Mononuclear cell (primary cell): ENCODE results near the gene OAS2. TPM values are rescaled to one million over a fixed set of nuclear protein-coding genes. Genes with fewer than 3 reads are reported as not detected.

Experiments
- H3K27me3 ChIP-seq: 2 replicates; pipeline ENCODE4 v1.6.0; 2011; ENCODE audit warnings: low read length, control low read depth; ENCODE audit not compliant: insufficient read depth
- H3K4me1 ChIP-seq: 2 replicates; pipeline ENCODE4 v1.5.1; 2011; ENCODE audit warnings: mild to moderate bottlenecking, low read length, control low read depth; ENCODE audit not compliant: insufficient read depth
- H3K4me3 ChIP-seq: 2 replicates; pipeline ENCODE4 v1.5.1; 2011; ENCODE audit warnings: mild to moderate bottlenecking, low read length, moderate library complexity
- H3K9me3 ChIP-seq: 2 replicates; pipeline ENCODE4 v1.5.1; 2011; ENCODE audit warnings: low read depth, mild to moderate bottlenecking, control low read depth, low read length
- total RNA-seq: library from RNA; depleted of rRNA; stranded (reverse); fragments of >200 nt; gene quantifications from one replicate; pipeline ENCODE4 v1.2.3, GENCODE V29; 2012

OAS2 gene, protein sequence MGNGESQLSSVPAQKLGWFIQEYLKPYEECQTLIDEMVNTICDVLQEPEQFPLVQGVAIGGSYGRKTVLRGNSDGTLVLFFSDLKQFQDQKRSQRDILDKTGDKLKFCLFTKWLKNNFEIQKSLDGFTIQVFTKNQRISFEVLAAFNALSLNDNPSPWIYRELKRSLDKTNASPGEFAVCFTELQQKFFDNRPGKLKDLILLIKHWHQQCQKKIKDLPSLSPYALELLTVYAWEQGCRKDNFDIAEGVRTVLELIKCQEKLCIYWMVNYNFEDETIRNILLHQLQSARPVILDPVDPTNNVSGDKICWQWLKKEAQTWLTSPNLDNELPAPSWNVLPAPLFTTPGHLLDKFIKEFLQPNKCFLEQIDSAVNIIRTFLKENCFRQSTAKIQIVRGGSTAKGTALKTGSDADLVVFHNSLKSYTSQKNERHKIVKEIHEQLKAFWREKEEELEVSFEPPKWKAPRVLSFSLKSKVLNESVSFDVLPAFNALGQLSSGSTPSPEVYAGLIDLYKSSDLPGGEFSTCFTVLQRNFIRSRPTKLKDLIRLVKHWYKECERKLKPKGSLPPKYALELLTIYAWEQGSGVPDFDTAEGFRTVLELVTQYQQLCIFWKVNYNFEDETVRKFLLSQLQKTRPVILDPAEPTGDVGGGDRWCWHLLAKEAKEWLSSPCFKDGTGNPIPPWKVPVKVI
- total RNA-seq: 22.2 TPM

- Histone ChIP-seq H3K4me1 (peaks cover 42% of the 10 kb centered on the region), H3K9me3 (peaks cover 8% of the 10 kb centered on the region), H3K4me3 (peak within 1 kb of the TSS; percentile 84)
Observed at GRCh38 chr12:112978163-112979040, at the start of gene OAS2. TSS of gene OAS2 (plus strand) at chr12:112978519. CDS start at chr12:112978609, 90 bp downstream.

DNA sequence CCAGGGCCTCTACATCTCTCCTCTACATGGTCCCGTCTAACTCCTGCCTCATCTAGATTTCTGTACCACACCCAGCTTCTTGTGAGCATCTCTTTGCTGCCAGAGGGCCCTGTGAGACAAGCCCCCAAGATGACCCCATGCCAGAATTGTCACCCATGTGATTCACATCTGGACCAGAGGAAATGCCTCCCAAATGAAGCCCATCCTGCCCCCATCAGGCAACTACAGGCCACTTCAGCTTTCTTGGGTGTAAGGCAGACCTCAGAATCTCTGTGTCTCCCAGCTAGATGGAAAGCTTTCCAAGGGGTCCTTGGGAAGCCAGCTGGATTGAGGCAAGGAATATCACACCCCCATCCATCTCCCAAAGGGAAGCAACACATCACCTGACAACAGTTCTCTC lies 49.3 kb upstream of the OAS2 start:
- H3K4me3 ChIP-seq: no peak overlapping the region
- no peaks in the 10 kb centered on the region for H3K9me3 ChIP-seq
- H3K27me3 ChIP-seq: no peaks in the 10 kb centered on the region
- H3K4me1 ChIP-seq: peaks cover 7% of the 10 kb centered on the region

More at GRCh38 chr12:112978163-112979040, at the start of gene OAS2:
- no peaks in the 10 kb centered on the region for H3K27me3 ChIP-seq

GRCh38 chr12:112929715-112930114 lies 48.6 kb upstream of the OAS2 start:
- H3K27me3 ChIP-seq: no peaks in the 10 kb centered on the region
- no peaks in the 10 kb centered on the region for H3K9me3 ChIP-seq
- H3K4me3 ChIP-seq: no peak overlapping the region
- H3K4me1 ChIP-seq: peaks cover 7% of the 10 kb centered on the region

- peaks cover 4% of the 10 kb centered on the region for H3K4me1 ChIP-seq
- H3K4me3 ChIP-seq: no peak overlapping the region
- H3K27me3 ChIP-seq: no peaks in the 10 kb centered on the region
- no peaks in the 10 kb centered on the region for H3K9me3 ChIP-seq
Observed at GRCh38 chr12:112930350-112930749, 48.0 kb upstream of the OAS2 start.

- no peaks in the 10 kb centered on the region for H3K27me3 ChIP-seq
- no peaks in the 10 kb centered on the region for H3K9me3 ChIP-seq
- no peak overlapping the region for H3K4me3 ChIP-seq
- H3K4me1 ChIP-seq: peaks cover under 1% of the 10 kb centered on the region
Observed at GRCh38 chr12:112932485-112933128, 45.7 kb upstream of the OAS2 start.

DNA sequence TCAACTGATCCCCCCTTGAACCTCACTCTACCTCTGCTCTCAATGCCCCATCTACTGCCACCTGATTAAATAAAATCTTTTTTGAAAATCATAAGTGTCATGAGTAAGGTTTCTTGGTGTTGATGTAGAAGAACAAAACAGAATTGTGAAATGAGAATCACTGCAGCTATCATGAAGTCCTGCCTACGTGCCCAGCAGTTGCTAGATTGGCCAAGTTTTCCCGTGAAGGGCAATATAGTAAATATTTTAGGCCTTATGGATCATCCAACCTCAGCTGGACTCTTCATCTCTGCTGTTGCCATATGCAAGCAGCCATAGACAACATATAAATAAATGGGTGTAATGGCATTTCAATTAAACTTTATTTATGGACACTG lies 45.2 kb upstream of the OAS2 start:
- no peak overlapping the region for H3K4me3 ChIP-seq
- peaks cover 6% of the 10 kb centered on the region for H3K4me1 ChIP-seq
- no peaks in the 10 kb centered on the region for H3K27me3 ChIP-seq
- no peaks in the 10 kb centered on the region for H3K9me3 ChIP-seq

DNA sequence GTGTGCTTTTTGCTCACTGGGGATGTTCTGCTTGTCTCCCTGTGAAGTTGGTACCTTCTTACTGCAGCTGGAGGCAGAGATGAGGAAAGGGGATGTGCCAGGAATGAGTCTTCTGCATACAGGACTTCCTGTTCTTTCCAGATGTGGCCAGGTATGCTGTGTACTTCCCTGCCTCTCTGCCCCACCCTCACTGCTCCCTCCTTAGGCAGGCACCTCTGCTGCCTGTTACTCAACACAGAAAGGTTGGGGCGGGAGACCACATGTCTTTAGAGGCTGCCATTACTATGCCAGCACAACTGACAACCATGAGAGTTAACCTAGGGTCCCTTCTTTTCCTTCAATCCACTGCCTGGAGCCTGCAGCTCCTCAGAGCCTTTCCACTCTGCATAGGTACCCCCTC lies 42.1 kb upstream of the OAS2 start:
- H3K4me3 ChIP-seq: no peak overlapping the region
- H3K4me1 ChIP-seq: peaks cover 30% of the 10 kb centered on the region
- H3K27me3 ChIP-seq: no peaks in the 10 kb centered on the region
- H3K9me3 ChIP-seq: no peaks in the 10 kb centered on the region

GRCh38 chr12:112936927-112937326 lies 41.4 kb upstream of the OAS2 start:
- H3K4me1 ChIP-seq: peaks cover 30% of the 10 kb centered on the region
- no peaks in the 10 kb centered on the region for H3K27me3 ChIP-seq
- H3K9me3 ChIP-seq: no peaks in the 10 kb centered on the region
- H3K4me3 ChIP-seq: no peak overlapping the region

DNA sequence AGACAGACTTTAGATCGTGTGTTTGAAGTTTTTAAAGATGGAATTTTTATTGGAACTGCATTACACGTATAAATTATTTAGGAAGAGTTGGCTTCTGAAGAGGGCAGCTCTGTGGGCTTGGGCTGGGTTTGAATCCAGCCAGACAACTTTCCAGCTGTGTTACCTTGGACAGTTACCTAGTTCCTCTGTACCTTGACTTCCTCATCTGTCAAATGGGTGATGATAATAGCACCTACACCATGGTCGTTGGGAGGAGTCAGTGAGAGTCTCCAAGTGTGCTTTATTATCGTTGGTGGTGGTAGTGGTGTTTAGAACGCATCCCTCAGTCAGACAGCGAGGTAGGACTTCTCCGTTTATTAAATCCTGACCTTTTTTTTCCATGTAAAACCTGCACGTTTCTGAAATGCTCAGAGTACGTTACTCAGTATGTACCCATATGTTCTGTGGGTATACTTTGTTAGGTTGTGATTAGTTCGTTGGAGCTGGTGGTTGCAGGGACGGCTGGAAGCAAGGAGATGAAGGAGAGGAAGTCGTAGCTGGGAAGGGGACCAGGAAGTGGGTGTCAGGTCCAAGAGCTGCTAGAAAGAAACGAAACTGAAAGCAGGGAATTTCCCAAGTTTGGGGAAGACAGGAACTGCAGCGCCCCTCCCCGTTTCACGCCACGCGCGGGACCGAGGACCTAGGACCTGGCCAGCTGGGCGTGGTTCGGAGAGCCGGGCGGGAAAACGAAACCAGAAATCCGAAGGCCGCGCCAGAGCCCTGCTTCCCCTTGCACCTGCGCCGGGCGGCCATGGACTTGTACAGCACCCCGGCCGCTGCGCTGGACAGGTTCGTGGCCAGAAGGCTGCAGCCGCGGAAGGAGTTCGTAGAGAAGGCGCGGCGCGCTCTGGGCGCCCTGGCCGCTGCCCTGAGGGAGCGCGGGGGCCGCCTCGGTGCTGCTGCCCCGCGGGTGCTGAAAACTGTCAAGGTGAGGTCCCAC lies 40.3 kb upstream of the OAS2 start, which contains the start of gene OAS3:
Gene OAS3, plus strand, starts transcription at position 734 of the 979 bp plus-strand sequence. Its CDS starts 57 bp downstream, at position 791.
- Histone ChIP-seq H3K4me3 (peak within 1 kb of the TSS; percentile 61), H3K4me1 (peaks cover 30% of the 10 kb centered on the region), H3K27me3 (no peaks in the 10 kb centered on the region), H3K9me3 (no peaks in the 10 kb centered on the region)

- Histone ChIP-seq H3K4me3 (peak overlapping the region; percentile 61), H3K4me1 (peaks cover 30% of the 10 kb centered on the region), H3K9me3 (no peaks in the 10 kb centered on the region), H3K27me3 (no peaks in the 10 kb centered on the region)
Observed at GRCh38 chr12:112938751-112939150, 39.6 kb upstream of the OAS2 start.

GRCh38 chr12:112939761-112940381 lies 38.4 kb upstream of the OAS2 start:
- peak overlapping the region; percentile 61 for H3K4me3 ChIP-seq
- no peaks in the 10 kb centered on the region for H3K9me3 ChIP-seq
- H3K4me1 ChIP-seq: peaks cover 30% of the 10 kb centered on the region
- H3K27me3 ChIP-seq: no peaks in the 10 kb centered on the region

DNA sequence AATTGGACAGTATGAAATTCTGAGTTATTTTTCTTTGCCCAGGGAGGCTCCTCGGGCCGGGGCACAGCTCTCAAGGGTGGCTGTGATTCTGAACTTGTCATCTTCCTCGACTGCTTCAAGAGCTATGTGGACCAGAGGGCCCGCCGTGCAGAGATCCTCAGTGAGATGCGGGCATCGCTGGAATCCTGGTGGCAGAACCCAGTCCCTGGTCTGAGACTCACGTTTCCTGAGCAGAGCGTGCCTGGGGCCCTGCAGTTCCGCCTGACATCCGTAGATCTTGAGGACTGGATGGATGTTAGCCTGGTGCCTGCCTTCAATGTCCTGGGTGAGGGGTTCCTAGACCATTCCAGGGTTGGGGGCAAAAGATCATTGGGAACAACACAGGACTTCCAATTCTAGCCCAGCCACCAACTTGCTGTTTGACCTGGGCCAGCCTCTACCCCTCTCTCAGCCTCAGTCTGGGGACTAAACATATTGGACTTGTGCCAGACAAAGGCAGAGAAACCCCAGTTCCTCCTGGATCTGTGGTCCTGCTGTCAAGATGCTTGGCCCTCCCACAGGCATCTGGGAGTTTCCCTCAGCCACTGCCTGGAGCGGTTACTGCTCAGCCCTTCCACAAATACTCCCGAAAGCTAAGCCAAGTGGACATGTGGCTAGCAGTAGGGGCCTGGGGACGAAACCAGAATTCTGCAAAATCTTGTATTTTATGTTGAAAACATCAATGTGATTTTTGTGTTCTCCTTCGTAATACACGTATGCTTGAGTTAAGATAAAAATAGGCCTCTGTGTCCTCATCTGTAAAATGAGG lies 36.6 kb upstream of the OAS2 start:
- no peak overlapping the region for H3K4me3 ChIP-seq
- peaks cover 30% of the 10 kb centered on the region for H3K4me1 ChIP-seq
- H3K9me3 ChIP-seq: no peaks in the 10 kb centered on the region
- no peaks in the 10 kb centered on the region for H3K27me3 ChIP-seq

- peaks cover 29% of the 10 kb centered on the region for H3K4me1 ChIP-seq
- no peak overlapping the region for H3K4me3 ChIP-seq
- no peaks in the 10 kb centered on the region for H3K27me3 ChIP-seq
- no peaks in the 10 kb centered on the region for H3K9me3 ChIP-seq
Observed at GRCh38 chr12:112942572-112942971, 35.7 kb upstream of the OAS2 start.
